Tibial nerve (tissue), 4 donors: ENCODE data around the gene NXPH4. TPM values are rescaled to one million over a fixed set of nuclear protein-coding genes. Genes with fewer than 3 reads are reported as not detected.

Experiments used
- DNase-seq, 2 donors: peaks; one replicate each; pipeline ENCODE4 v3.0.0-alpha.2; 2019; ENCODE audit warnings: low spot score in 2 of 2
- H3K27ac ChIP-seq, 4 donors: fragments of 200-600 bp; sonication (generic) in 3 of 4; one replicate each; pipeline ENCODE4 v1.5.1; 2017 to 2019; ENCODE audit warnings: mild to moderate bottlenecking in 1 of 4
- H3K27me3 ChIP-seq, 2 donors: fragments of 200-600 bp; sonication (generic) in 1 of 2; one replicate each; pipeline versions ENCODE4 v1.5.1 to v1.6.0; 2017 to 2019
- H3K36me3 ChIP-seq, 3 donors: fragments of 200-600 bp; sonication (generic); one replicate each; pipeline ENCODE4 v1.5.1; 2018 to 2019
- H3K4me1 ChIP-seq, 4 donors: fragments of 200-600 bp; sonication (generic) in 3 of 4; one replicate each; pipeline ENCODE4 v1.5.1; 2017 to 2019
- H3K4me3 ChIP-seq, 4 donors: fragments of 200-600 bp; sonication (generic) in 3 of 4; one replicate each; pipeline ENCODE4 v1.5.1; 2017 to 2019; ENCODE audit warnings: mild to moderate bottlenecking in 1 of 4, moderate library complexity in 1 of 4
- H3K9me3 ChIP-seq, 4 donors: fragments of 200-600 bp; sonication (generic) in 3 of 4; one replicate each; pipeline ENCODE4 v1.5.1; 2017 to 2019
- EP300 ChIP-seq, 2 donors: sonication (generic); formaldehyde crosslinking; IDR thresholded peaks; one replicate each; pipeline ENCODE4 v1.6.1; 2017; ENCODE audit warnings: antibody characterized with exemption in 2 of 2, mild to moderate bottlenecking in 1 of 2
- POLR2A ChIP-seq, 2 donors: fragments of 450-650 bp; IDR thresholded peaks; one replicate each; pipeline ENCODE4 v1.6.1; 2017; ENCODE audit warnings: antibody characterized with exemption in 2 of 2, mild to moderate bottlenecking in 2 of 2, moderate library complexity in 2 of 2
- WGBS, 2 donors: methylation state at CpG; one replicate each; pipeline ENCODE4 v1.1.5; 2018; 5-methylcytosine and 5-hydroxymethylcytosine counted together
- total RNA-seq, 4 donors: library from RNA; depleted of rRNA; stranded (reverse); fragments of >200 nt; gene quantifications; one replicate each; pipeline ENCODE4 v1.1.0, GENCODE V29; 2016
- TF ChIP-seq, protein P1 (sequence below), 5 experiments: fragments of 200-600 bp in 3 of 5; fragments of 450-650 bp in 2 of 5; sonication (generic) in 3 of 5; IDR thresholded peaks; one replicate each; pipeline ENCODE4 v1.5.1; 2016 to 2019; ENCODE audit warnings: antibody characterized with exemption in 5 of 5, mild to moderate bottlenecking in 3 of 5, moderate library complexity in 2 of 5

NXPH4 gene
- total RNA-seq, 4 donors from 2014 or later = 4.2 TPM; not detected in 3

DNA sequence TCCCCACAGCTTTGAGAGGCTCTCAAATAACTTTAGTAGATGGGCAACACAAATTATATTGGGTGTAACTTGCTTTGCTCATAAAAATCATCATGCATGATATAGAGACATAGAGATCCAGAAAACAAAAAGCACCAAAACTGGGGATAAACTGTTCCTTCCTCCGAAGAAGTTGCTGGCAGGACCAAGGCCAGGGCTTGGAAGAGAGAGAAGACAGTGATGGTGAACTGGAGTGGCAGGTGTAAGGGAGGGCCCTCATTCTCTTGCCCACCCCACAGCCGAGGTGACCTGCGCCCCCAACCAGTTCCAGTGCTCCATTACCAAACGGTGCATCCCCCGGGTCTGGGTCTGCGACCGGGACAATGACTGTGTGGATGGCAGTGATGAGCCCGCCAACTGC, 15.4 kb upstream of the NXPH4 start:
- no peak overlapping the region for H3K4me3 ChIP-seq
- H3K27me3 ChIP-seq = no peaks in the 10 kb centered on the region
- TF ChIP-seq POLR2A (IDR thresholded peaks at IDR 0.05) (no peak), EP300 (IDR thresholded peaks at IDR 0.05) (no peak)
- TF ChIP-seq, protein P1, sequence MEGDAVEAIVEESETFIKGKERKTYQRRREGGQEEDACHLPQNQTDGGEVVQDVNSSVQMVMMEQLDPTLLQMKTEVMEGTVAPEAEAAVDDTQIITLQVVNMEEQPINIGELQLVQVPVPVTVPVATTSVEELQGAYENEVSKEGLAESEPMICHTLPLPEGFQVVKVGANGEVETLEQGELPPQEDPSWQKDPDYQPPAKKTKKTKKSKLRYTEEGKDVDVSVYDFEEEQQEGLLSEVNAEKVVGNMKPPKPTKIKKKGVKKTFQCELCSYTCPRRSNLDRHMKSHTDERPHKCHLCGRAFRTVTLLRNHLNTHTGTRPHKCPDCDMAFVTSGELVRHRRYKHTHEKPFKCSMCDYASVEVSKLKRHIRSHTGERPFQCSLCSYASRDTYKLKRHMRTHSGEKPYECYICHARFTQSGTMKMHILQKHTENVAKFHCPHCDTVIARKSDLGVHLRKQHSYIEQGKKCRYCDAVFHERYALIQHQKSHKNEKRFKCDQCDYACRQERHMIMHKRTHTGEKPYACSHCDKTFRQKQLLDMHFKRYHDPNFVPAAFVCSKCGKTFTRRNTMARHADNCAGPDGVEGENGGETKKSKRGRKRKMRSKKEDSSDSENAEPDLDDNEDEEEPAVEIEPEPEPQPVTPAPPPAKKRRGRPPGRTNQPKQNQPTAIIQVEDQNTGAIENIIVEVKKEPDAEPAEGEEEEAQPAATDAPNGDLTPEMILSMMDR (IDR thresholded peaks at IDR 0.05) = no peak
- WGBS, 2 donors = 75 to 79% methylated on average over 6 to 8 of the region's 8 CpGs
- no peak overlapping the region for H3K27ac ChIP-seq
- no peak for DNase-seq
- H3K9me3 ChIP-seq = no peaks in the 10 kb centered on the region
- H3K36me3 ChIP-seq = peaks cover 4 to 100% (median 16%) of the 10 kb centered on the region in 3 donors
- no peaks in the 10 kb centered on the region for H3K4me1 ChIP-seq

DNA sequence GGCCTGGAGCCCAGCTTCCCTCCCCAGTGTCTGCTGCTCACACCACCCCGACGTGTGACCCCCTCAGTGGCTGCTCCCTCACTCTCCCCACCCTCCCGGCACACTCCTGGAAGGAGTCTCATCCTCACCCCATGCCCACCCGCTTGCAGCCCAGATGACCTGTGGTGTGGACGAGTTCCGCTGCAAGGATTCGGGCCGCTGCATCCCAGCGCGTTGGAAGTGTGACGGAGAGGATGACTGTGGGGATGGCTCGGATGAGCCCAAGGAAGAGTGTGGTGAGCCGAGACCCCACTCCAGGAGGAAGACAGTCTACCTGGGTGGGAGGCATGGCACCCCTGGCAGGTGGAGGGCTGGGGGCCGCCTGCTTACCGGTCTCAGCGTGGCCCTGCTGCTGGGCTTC, 15.0 kb upstream of the NXPH4 start:
- H3K4me1 ChIP-seq = no peaks in the 10 kb centered on the region
- WGBS, 2 donors = 72 to 84% methylated on average over 16 of the region's 16 CpGs
- no peak overlapping the region for H3K27ac ChIP-seq
- no peak for DNase-seq
- TF ChIP-seq, protein P1 (IDR thresholded peaks at IDR 0.05) = no peak
- TF ChIP-seq EP300 (IDR thresholded peaks at IDR 0.05) = no peak
- TF ChIP-seq POLR2A (IDR thresholded peaks at IDR 0.05) = no peak
- no peaks in the 10 kb centered on the region for H3K9me3 ChIP-seq
- H3K27me3 ChIP-seq = no peaks in the 10 kb centered on the region
- H3K4me3 ChIP-seq = no peak overlapping the region
- peaks cover 4 to 100% (median 20%) of the 10 kb centered on the region in 3 donors for H3K36me3 ChIP-seq

DNA sequence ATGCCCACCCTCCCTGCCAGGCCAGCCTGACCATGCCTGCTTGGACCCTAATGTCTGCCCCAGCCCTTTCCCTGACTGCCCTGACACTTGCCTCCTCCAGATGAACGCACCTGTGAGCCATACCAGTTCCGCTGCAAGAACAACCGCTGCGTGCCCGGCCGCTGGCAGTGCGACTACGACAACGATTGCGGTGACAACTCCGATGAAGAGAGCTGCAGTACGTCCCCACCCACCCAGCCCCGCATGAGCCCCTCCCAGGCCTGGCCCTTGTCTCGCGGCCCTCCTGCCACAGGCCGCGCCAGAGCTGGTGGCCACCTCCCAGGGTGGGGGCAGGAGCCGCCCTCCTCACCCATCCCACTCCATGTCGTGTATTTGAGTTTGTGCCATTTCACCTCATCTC, 14.3 kb upstream of the NXPH4 start:
- TF ChIP-seq, protein P1 (IDR thresholded peaks at IDR 0.05) = no peak
- TF ChIP-seq POLR2A (IDR thresholded peaks at IDR 0.05) (no peak), EP300 (IDR thresholded peaks at IDR 0.05) (no peak)
- Histone ChIP-seq H3K27ac (no peak overlapping the region), H3K9me3 (no peaks in the 10 kb centered on the region), H3K4me3 (no peak overlapping the region), H3K27me3 (no peaks in the 10 kb centered on the region), H3K4me1 (no peaks in the 10 kb centered on the region), H3K36me3 (peaks cover 4 to 100% (median 23%) of the 10 kb centered on the region in 3 donors)
- 86 to 88% methylated on average over 18 to 19 of the region's 19 CpGs for WGBS, 2 donors
- DNase-seq = no peak

DNA sequence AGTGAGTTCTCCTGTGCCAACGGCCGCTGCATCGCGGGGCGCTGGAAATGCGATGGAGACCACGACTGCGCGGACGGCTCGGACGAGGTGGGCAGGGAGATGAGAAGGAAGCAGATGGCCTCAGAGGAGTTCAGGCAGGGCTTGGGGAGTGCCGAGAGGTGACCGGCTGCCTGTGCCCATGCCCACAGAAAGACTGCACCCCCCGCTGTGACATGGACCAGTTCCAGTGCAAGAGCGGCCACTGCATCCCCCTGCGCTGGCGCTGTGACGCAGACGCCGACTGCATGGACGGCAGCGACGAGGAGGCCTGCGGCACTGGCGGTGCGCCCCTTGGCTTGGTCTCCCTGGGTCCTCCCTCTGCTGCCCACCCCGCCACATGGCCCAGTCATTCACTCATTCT, 13.4 kb upstream of the NXPH4 start:
- 93 to 94% methylated on average over 28 of the region's 28 CpGs for WGBS, 2 donors
- TF ChIP-seq, protein P1 (IDR thresholded peaks at IDR 0.05) = no peak
- TF ChIP-seq POLR2A (IDR thresholded peaks at IDR 0.05) (no peak), EP300 (IDR thresholded peaks at IDR 0.05) (no peak)
- peaks cover 0 to 3% (median 0%) of the 10 kb centered on the region in 4 donors for H3K4me1 ChIP-seq
- peaks cover 4 to 100% (median 19%) of the 10 kb centered on the region in 3 donors for H3K36me3 ChIP-seq
- no peaks in the 10 kb centered on the region for H3K9me3 ChIP-seq
- H3K27ac ChIP-seq = no peak overlapping the region
- DNase-seq = no peak
- no peak overlapping the region for H3K4me3 ChIP-seq
- no peaks in the 10 kb centered on the region for H3K27me3 ChIP-seq

DNA sequence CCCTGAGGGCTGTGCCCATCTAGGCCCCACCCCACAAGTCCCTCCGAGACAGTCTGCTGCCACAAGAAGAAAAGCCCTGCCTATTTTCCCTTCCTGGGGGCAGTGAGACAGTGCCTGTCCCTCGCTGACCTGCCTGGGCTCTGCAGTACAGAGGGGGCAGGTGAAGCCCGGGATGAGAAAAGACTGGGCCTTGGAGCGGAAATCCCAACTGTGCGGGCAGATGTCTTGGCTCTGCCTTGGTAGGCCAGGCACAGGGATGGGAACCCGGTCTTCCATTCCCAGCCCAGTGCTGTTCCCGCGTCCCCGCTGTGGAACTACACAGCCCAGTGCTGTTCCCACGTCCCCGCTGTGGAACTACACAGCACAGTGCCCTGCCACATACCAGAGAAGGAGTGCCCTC, 12.8 kb upstream of the NXPH4 start:
- no peak overlapping the region for H3K27ac ChIP-seq
- peaks cover 0 to 9% (median 1%) of the 10 kb centered on the region in 4 donors for H3K4me1 ChIP-seq
- 76 to 78% methylated on average over 11 of the region's 11 CpGs for WGBS, 2 donors
- DNase-seq = no peak
- H3K4me3 ChIP-seq = no peak overlapping the region
- no peaks in the 10 kb centered on the region for H3K27me3 ChIP-seq
- no peaks in the 10 kb centered on the region for H3K9me3 ChIP-seq
- no peak for TF ChIP-seq POLR2A (IDR thresholded peaks at IDR 0.05)
- peaks cover 7 to 100% (median 16%) of the 10 kb centered on the region in 3 donors for H3K36me3 ChIP-seq

DNA sequence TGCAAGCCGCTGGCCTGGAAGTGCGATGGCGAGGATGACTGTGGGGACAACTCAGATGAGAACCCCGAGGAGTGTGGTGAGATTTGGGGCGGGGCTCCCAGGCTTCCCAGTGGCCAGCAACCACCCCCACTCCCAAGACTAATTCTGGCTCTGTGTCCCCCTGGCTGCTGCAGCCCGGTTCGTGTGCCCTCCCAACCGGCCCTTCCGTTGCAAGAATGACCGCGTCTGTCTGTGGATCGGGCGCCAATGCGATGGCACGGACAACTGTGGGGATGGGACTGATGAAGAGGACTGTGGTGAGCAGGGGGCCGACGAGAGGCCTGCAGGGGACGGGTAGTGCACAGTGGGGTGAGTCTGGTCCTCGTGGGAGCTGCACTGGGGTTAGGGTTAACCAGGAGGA, 12.1 kb upstream of the NXPH4 start:
- Histone ChIP-seq H3K4me3 (no peak overlapping the region), H3K27me3 (no peaks in the 10 kb centered on the region), H3K27ac (no peak overlapping the region), H3K9me3 (no peaks in the 10 kb centered on the region), H3K36me3 (peaks cover 7 to 100% (median 16%) of the 10 kb centered on the region in 3 donors), H3K4me1 (peaks cover 0 to 10% (median 4%) of the 10 kb centered on the region in 4 donors)
- WGBS, 2 donors = 86% methylated on average over 17 to 19 of the region's 19 CpGs
- DNase-seq = no peak
- no peak for TF ChIP-seq POLR2A (IDR thresholded peaks at IDR 0.05)
- TF ChIP-seq, protein P1 (IDR thresholded peaks at IDR 0.05) = no peak
- TF ChIP-seq EP300 (IDR thresholded peaks at IDR 0.05) = no peak
